Esophagus muscularis mucosa (tissue), 3 donors: ENCODE data around the gene UMOD.

ENCODE experiments used
- EP300 ChIP-seq: sonication (generic); formaldehyde crosslinking; IDR thresholded peaks from one replicate; pipeline ENCODE4 v1.6.1; 2017; ENCODE audit warnings: antibody characterized with exemption
- POLR2A ChIP-seq: fragments of 450-650 bp; IDR thresholded peaks from one replicate; pipeline ENCODE4 v1.6.1; 2017; ENCODE audit warnings: antibody characterized with exemption, moderate library complexity, mild to moderate bottlenecking, low read depth
- POLR2AphosphoS5 ChIP-seq, 2 donors: sonication (generic); formaldehyde crosslinking; IDR thresholded peaks; one replicate each; pipeline ENCODE4 v1.6.1; 2017; ENCODE audit warnings: antibody characterized with exemption in 2 of 2

DNA sequence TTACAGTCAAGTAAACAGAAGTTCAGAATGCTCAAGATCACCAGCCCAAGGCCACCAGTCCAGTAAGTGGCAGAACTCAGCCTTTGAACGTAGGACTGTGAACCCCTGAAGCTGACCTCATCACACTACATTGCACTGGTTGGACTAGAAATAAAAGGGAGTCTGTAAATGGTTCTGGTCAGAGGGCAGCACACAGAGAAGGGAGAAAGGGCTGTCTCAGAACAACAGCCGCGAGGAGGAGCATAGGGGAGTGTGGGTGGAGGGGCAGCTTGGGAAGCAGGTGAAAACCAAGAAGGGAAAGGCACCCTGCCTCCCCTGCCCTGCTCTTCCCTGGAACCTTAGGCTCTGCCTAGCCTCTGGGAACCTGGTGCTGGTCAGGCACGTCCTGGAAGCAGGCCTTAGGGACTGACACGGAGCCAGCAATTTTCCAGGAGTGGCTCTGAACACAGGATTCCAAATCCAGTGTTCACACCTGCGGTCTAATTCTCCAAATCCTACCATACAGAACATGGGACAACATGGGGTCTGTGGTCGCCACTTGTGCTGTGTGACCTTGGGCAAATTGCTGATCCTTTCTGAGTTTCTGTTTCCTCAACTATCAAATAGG lies 45.1 kb upstream of the UMOD start:
- TF ChIP-seq POLR2AphosphoS5 (IDR thresholded peaks at IDR 0.05) (no peak), POLR2A (no peak), EP300 (no peak)
